ENCODE measurements around the gene BBLN.

DNA sequence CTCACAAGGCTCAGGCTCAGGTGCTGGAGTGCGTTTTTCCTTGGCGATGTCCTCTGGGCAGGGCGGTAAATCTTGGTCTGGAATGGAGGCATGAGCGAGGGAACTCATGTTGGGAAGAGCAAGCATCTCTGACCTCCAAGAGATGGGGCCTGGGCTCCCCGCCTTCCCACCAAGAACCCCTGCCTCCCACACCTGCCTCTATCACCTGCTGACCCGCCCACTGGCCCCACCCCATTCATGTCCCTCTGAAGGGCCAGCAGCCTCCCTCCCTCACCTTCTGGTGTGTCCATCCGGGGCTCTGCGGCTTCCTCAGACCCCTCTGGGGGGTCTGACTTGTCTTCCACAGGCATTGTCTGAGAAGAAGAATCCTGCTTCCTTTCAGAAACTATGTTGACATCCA, 20.4 kb downstream of the BBLN start:
- no peak for TF ChIP-seq CTCF (IDR thresholded peaks at IDR 0.05)
- TF ChIP-seq EZH2 (IDR thresholded peaks at IDR 0.05), result no peak
